Omental fat pad (tissue), 4 donors: ENCODE data around the gene MICAL2. TPM values are rescaled to one million over a fixed set of nuclear protein-coding genes. Genes with fewer than 3 reads are reported as not detected.

Experiments
- ATAC-seq: fragments of 150-250 bp; one replicate; pipeline ENCODE4 v1.9.1; 2016; ENCODE audit warnings: mild to moderate bottlenecking, moderate library complexity; ENCODE audit not compliant: low FRiP score
- DNase-seq: peaks from one replicate; pipeline ENCODE4 v3.0.0-alpha.2; 2019; ENCODE audit warnings: low spot score
- CTCF ChIP-seq, 3 donors: fragments of 450-650 bp; IDR thresholded peaks; one replicate each; pipeline ENCODE4 v1.5.1; 2016 to 2017; ENCODE audit warnings: antibody characterized with exemption in 3 of 3, mild to moderate bottlenecking in 3 of 3, moderate library complexity in 2 of 3
- total RNA-seq, 4 donors: library from RNA; depleted of rRNA; stranded (reverse); fragments of >200 nt; gene quantifications; one replicate each; pipeline ENCODE4 v1.1.0, GENCODE V29; 2016

MICAL2 gene
- total RNA-seq, 4 donors from 2014 or later: 34.3 to 143 (median 57.0) TPM

- DNase-seq: no peak
- ATAC-seq: no peak
- no peak for TF ChIP-seq CTCF (IDR thresholded peaks at IDR 0.05)
Measured at GRCh38 chr11:12105471-12105870, 4.9 kb upstream of the MICAL2 start.

- no peak for TF ChIP-seq CTCF (IDR thresholded peaks at IDR 0.05)
- no peak for DNase-seq
- no peak for ATAC-seq
Measured at GRCh38 chr11:12106101-12106500, 4.3 kb upstream of the MICAL2 start.

- no peak for TF ChIP-seq CTCF (IDR thresholded peaks at IDR 0.05)
- DNase-seq (no peak), ATAC-seq (no peak)
Measured at GRCh38 chr11:12106501-12106900, 3.9 kb upstream of the MICAL2 start.

- ATAC-seq (no peak), DNase-seq (no peak)
- no peak for TF ChIP-seq CTCF (IDR thresholded peaks at IDR 0.05)
Measured at GRCh38 chr11:12108875-12109453, 1.4 kb upstream of the MICAL2 start.

GRCh38 chr11:12109591-12110196, 696 bp upstream of the MICAL2 start:
- DNase-seq: no peak

GRCh38 chr11:12110714-12111548, 541 bp downstream of the MICAL2 start:
- DNase-seq: no peak
- TF ChIP-seq CTCF (IDR thresholded peaks at IDR 0.05): no peak
- peak; percentile 41 for ATAC-seq

More at GRCh38 chr11:12109591-12110196, 696 bp upstream of the MICAL2 start:
- no peak for TF ChIP-seq CTCF (IDR thresholded peaks at IDR 0.05)
- peak; percentile 7 for ATAC-seq
